GM12878 (cell line): ENCODE measurements around the gene CAMTA1. TPM values are rescaled to one million over a fixed set of nuclear protein-coding genes. Genes with fewer than 3 reads are reported as not detected.

ENCODE experiments used
- ATAC-seq: fragments of 200-7000 bp; cut with Tn5 transposase; 3 replicates; pipeline ENCODE4 v1.9.1; 2020; ENCODE audit warnings: mild to moderate bottlenecking, moderate library complexity
- BruUV-seq: library from RNA; stranded (reverse); fragments of 400-500 nt; replicated peaks from 2 replicates; lab custom pipeline; 2021; lab: Mats Ljungman, UMichigan
- CTCF ChIA-PET: fragments of 300-600 bp; sonication (Branson Sonifier 250); formaldehyde crosslinking; extraction: SDS; loops from one replicate; lab custom pipeline; 2021; ENCODE audit warnings: inconsistent platforms; lab: Yijun Ruan, JAX
- POLR2A ChIA-PET: fragments of 350-600 bp; formaldehyde crosslinking; extraction: SDS; loops from one replicate; lab custom pipeline; 2021; ENCODE audit warnings: inconsistent platforms; lab: Charles Lee
- RAD21 ChIA-PET: fragments of 300-600 bp; sonication (Branson Sonifier 250); formaldehyde crosslinking; loops from one replicate; lab custom pipeline; 2023; ENCODE audit warnings: antibody characterized with exemption; ENCODE audit not compliant: unreplicated experiment; lab: Charles Lee
- SMC1A ChIA-PET: fragments of 300-600 bp; sonication (Branson Sonifier 250); formaldehyde crosslinking; loops from one replicate; lab custom pipeline; 2023; ENCODE audit not compliant: unreplicated experiment, uncharacterized antibody; lab: Charles Lee
- DNase-seq: peaks from one replicate; pipeline ENCODE4 v3.0.0-alpha.2; 2011; ENCODE audit warnings: low read depth, low spot score
- FAIRE-seq: peaks from 3 replicates; lab custom pipeline; 2011; peaks lifted over from hg19 to GRCh38; lab: Jason Lieb, UNC
- H2AFZ ChIP-seq: 2 replicates; pipeline ENCODE4 v1.6.0; 2011; ENCODE audit warnings: low read depth, low read length, control low read depth; ENCODE audit not compliant: control insufficient read depth
- H3K27ac ChIP-seq: 2 replicates; pipeline ENCODE4 v1.5.1; 2011; ENCODE audit warnings: control low read depth; ENCODE audit not compliant: control insufficient read depth, insufficient read depth
- H3K27me3 ChIP-seq, 2 experiments: replicated peaks in 1 of 2; 2 replicates each; pipeline versions ENCODE4 v1.6.0 to v1.6.1; 2011; ENCODE audit warnings: low read length in 1 of 2; ENCODE audit not compliant: control insufficient read depth in 2 of 2, insufficient read depth in 2 of 2
- H3K36me3 ChIP-seq, 2 experiments: 2 replicates each; pipeline ENCODE4 v1.5.1; 2011; ENCODE audit warnings: low read length in 1 of 2; ENCODE audit not compliant: control insufficient read depth in 2 of 2, insufficient read depth in 2 of 2
- H3K4me1 ChIP-seq: 2 replicates; pipeline ENCODE4 v1.6.1; 2011; ENCODE audit warnings: mild to moderate bottlenecking, low read length, moderate library complexity, mixed read lengths; ENCODE audit not compliant: control insufficient read depth, insufficient read depth
- H3K4me2 ChIP-seq: 2 replicates; pipeline ENCODE4 v1.6.0; 2011; ENCODE audit warnings: control low read depth; ENCODE audit not compliant: control insufficient read depth, insufficient read depth
- H3K4me3 ChIP-seq: fragments of 200-600 bp; sonication (generic); 2 replicates; pipeline ENCODE4 v1.5.1; 2016
- H3K79me2 ChIP-seq: 2 replicates; pipeline ENCODE4 v1.6.0; 2011; ENCODE audit warnings: low read length; ENCODE audit not compliant: control insufficient read depth, insufficient read depth
- H3K9ac ChIP-seq: 2 replicates; pipeline ENCODE4 v1.8.0; 2011; ENCODE audit warnings: low read length, control low read depth, mixed read lengths; ENCODE audit not compliant: control insufficient read depth, insufficient read depth
- H3K9me3 ChIP-seq: replicated peaks from 3 replicates; pipeline ENCODE4 v1.5.1; 2011; ENCODE audit warnings: mild to moderate bottlenecking, low read length; ENCODE audit not compliant: control insufficient read depth, insufficient read depth
- H4K20me1 ChIP-seq: 2 replicates; pipeline ENCODE4 v1.6.0; 2011; ENCODE audit not compliant: control insufficient read depth, insufficient read depth
- BHLHE40 ChIP-seq, 2 experiments: fragments of 450-650 bp in 1 of 2; IDR thresholded peaks; 2 replicates each; pipeline ENCODE4 v1.6.1; 2011 to 2017; ENCODE audit warnings: low read depth in 2 of 2, borderline replicate concordance in 1 of 2, improper control_type of control experiment in 1 of 2, low read length in 1 of 2, mild to moderate bottlenecking in 1 of 2
- EP300 ChIP-seq, 2 experiments: fragments of 150-350 bp in 1 of 2; IDR thresholded peaks; 2 replicates each; pipeline ENCODE4 v1.6.1; 2011 to 2012; ENCODE audit warnings: low read depth in 2 of 2, low read length in 2 of 2, borderline replicate concordance in 1 of 2, improper control_type of control experiment in 1 of 2, inconsistent platforms in 1 of 2; ENCODE audit not compliant: control insufficient read depth in 1 of 2
- FOXK2 ChIP-seq: fragments of 450-650 bp; IDR thresholded peaks from 2 replicates; pipeline ENCODE4 v1.6.1; 2017; ENCODE audit warnings: mild to moderate bottlenecking, moderate library complexity
- IRF3 ChIP-seq: fragments of 450-650 bp; IDR thresholded peaks from 2 replicates; pipeline ENCODE4 v1.6.1; 2014; ENCODE audit warnings: mild to moderate bottlenecking
- MEF2A ChIP-seq: IDR thresholded peaks from 2 replicates; pipeline ENCODE4 v1.6.1; 2011; ENCODE audit warnings: low read depth, mild to moderate bottlenecking, low read length, moderate library complexity; ENCODE audit not compliant: insufficient read depth
- NBN ChIP-seq: fragments of 450-650 bp; IDR thresholded peaks from 2 replicates; pipeline ENCODE4 v1.6.1; 2016
- NFXL1 ChIP-seq: fragments of 450-650 bp; IDR thresholded peaks from 2 replicates; pipeline ENCODE4 v1.6.1; 2017; ENCODE audit warnings: antibody characterized with exemption, mild to moderate bottlenecking, borderline replicate concordance
- NR2C2 ChIP-seq: IDR thresholded peaks from 2 replicates; pipeline ENCODE4 v1.6.1; 2011; ENCODE audit warnings: borderline replicate concordance, low read depth; ENCODE audit not compliant: control insufficient read depth, insufficient read length
- RAD21 ChIP-seq: IDR thresholded peaks from 2 replicates; pipeline ENCODE4 v1.6.1; 2011; ENCODE audit warnings: mild to moderate bottlenecking, low read depth, low read length, moderate library complexity; ENCODE audit not compliant: insufficient read depth
- RAD51 ChIP-seq: fragments of 450-650 bp; IDR thresholded peaks from 2 replicates; pipeline ENCODE4 v1.6.1; 2016; ENCODE audit warnings: moderate library complexity, mild to moderate bottlenecking, inconsistent platforms
- SIX5 ChIP-seq: IDR thresholded peaks from 2 replicates; pipeline ENCODE4 v1.6.1; 2011; ENCODE audit warnings: mild to moderate bottlenecking, low read depth, low read length, moderate library complexity; ENCODE audit not compliant: severe bottlenecking
- TAF1 ChIP-seq: IDR thresholded peaks from 2 replicates; pipeline ENCODE4 v1.6.1; 2011; ENCODE audit warnings: mild to moderate bottlenecking, low read depth, low read length, borderline replicate concordance
- TBL1XR1 ChIP-seq: IDR thresholded peaks from 2 replicates; pipeline ENCODE4 v1.6.1; 2012; ENCODE audit warnings: low read depth, low read length, improper control_type of control experiment
- ZBTB33 ChIP-seq: fragments of 450-650 bp; IDR thresholded peaks from 2 replicates; pipeline ENCODE4 v1.6.1; 2017; ENCODE audit warnings: mild to moderate bottlenecking
- WGBS: methylation state at CpG from one replicate; pipeline ENCODE4 v1.1.6; 2016; ENCODE audit warnings: low lambda C conversion rate; ENCODE audit not compliant: insufficient replicate concordance, insufficient coverage; ENCODE audit errors: missing lambda C conversion rate; 5-methylcytosine and 5-hydroxymethylcytosine counted together
- in situ Hi-C: fragments of 300-500 bp; cut with MboI; formaldehyde crosslinking; loops from 9 replicates; pipeline ENCODE4 v1.14.3; 2018; ENCODE audit warnings: mixed read lengths
- intact Hi-C: fragments of 100-400 bp; cut with micrococcal nuclease; formaldehyde crosslinking; loops from one replicate; pipeline ENCODE4 v1.14.2; 2022; ENCODE audit not compliant: unreplicated experiment
- polyA plus RNA-seq, 11 experiments: library from polyadenylated mRNA; depleted of rRNA in 4 of 11; unstranded in 6 of 11; stranded (reverse) in 5 of 11; fragments of >200 nt; fragmentation: Nextera tagmentation in 4 of 11; fragmentation: Illumina TruSeq in 1 of 11; extraction: Ambion mirVana in 4 of 11; extraction: Trizol in 1 of 11; gene quantifications; 1 replicate in 1 of 11; 2 replicates in 10 of 11; pipeline versions ENCODE4 v1.2.1 to v1.2.3, GENCODE V29; 2011 to 2016; ENCODE audit warnings: inconsistent platforms in 2 of 11, missing spikeins in 2 of 11, low read depth in 1 of 11
- total RNA-seq, 4 experiments: library from RNA; depleted of rRNA in 3 of 4; stranded (reverse); fragments of >200 nt in 3 of 4; fragmentation: Illumina TruSeq in 1 of 4; extraction: Trizol in 1 of 4; gene quantifications; 2 replicates each; pipeline versions ENCODE4 v1.2.1 to v1.2.3, GENCODE V29; 2013 to 2021

Gene CAMTA1
- total and polyA plus RNA-seq, 10 of the 15 experiments (the other 5 are each of a cell fraction or from before 2014, with no cell fraction given) = 37.7 to 148 (median 76.4) TPM

- ChIA-PET RAD21 (no interaction called here), SMC1A (no interaction called here), POLR2A (no interaction called here), CTCF (no interaction called here)
- in situ Hi-C loops = no loop called here
- no peak for FAIRE-seq
- no peaks in the 10 kb centered on the region for H4K20me1 ChIP-seq
- H3K27me3 ChIP-seq = no peaks in the 10 kb centered on the region
- no peak overlapping the region for H3K9ac ChIP-seq
- no peaks in the 10 kb centered on the region for H3K79me2 ChIP-seq
- TF ChIP-seq NBN (no peak), BHLHE40 (IDR thresholded peaks at IDR 0.05; ENCODE audit: borderline replicate concordance in 1 of 2, low read depth in 2 of 2, low read length in 1 of 2) (no peak), SIX5 (no peak), IRF3 (no peak), FOXK2 (no peak), MEF2A (no peak), RAD21 (no peak), ZBTB33 (no peak), RAD51 (no peak), NR2C2 (no peak), EP300 (IDR thresholded peaks at IDR 0.05; ENCODE audit: borderline replicate concordance in 1 of 2, control insufficient read depth in 1 of 2, low read depth in 2 of 2, low read length in 2 of 2) (no peak), NFXL1 (no peak), TBL1XR1 (no peak), TAF1 (no peak)
- BruUV-seq = no TSS peak
- no peaks in the 10 kb centered on the region; the same call in 2 of the 3 replicates for H3K9me3 ChIP-seq
- no peak overlapping the region for H2AFZ ChIP-seq
- H3K36me3 ChIP-seq = no peaks in the 10 kb centered on the region
- no peak overlapping the region for H3K4me3 ChIP-seq
- intact Hi-C loops = no loop called here
- no peak for DNase-seq
- 30% methylated on average over 9 of the region's 9 CpGs for WGBS
- no peak overlapping the region for H3K27ac ChIP-seq
- no peak overlapping the region for H3K4me2 ChIP-seq
- ATAC-seq = no peak
- no peaks in the 10 kb centered on the region; the same call in 1 of the 2 replicates for H3K4me1 ChIP-seq
Measured at GRCh38 chr1:7552402-7552801, 767.1 kb downstream of the CAMTA1 start.
